Ovary (tissue), 9 donors: ENCODE data around the gene HNRNPAB. TPM values are rescaled to one million over a fixed set of nuclear protein-coding genes. Genes with fewer than 3 reads are reported as not detected.

Experiments used
- DNase-seq, 5 donors: peaks; one replicate each; pipeline ENCODE4 v3.0.0-alpha.2; 2019 to 2020
- H3K27ac ChIP-seq, 2 donors: fragments of 200-600 bp; one replicate each; pipeline versions ENCODE4 v1.5.1 to v1.8.0; 2019 to 2022
- H3K27me3 ChIP-seq: fragments of 200-600 bp; one replicate; pipeline ENCODE4 v1.8.0; 2022
- H3K36me3 ChIP-seq: fragments of 200-600 bp; sonication (generic); one replicate; pipeline ENCODE4 v1.5.1; 2019
- H3K4me1 ChIP-seq: one replicate; pipeline ENCODE4 v1.8.1; 2013; ENCODE audit warnings: mild to moderate bottlenecking, moderate library complexity; ENCODE audit not compliant: insufficient read depth
- H3K4me3 ChIP-seq: fragments of 200-600 bp; sonication (generic); one replicate; pipeline ENCODE4 v1.5.1; 2017
- H3K9me3 ChIP-seq, 2 donors: fragments of 200-600 bp in 1 of 2; sonication (generic) in 1 of 2; one replicate each; pipeline versions ENCODE4 v1.5.1 to v1.8.1; 2013 to 2019; ENCODE audit warnings: mild to moderate bottlenecking in 1 of 2, moderate library complexity in 1 of 2
- EP300 ChIP-seq: sonication (generic); formaldehyde crosslinking; IDR thresholded peaks from one replicate; pipeline ENCODE4 v1.6.1; 2017; ENCODE audit warnings: antibody characterized with exemption
- POLR2A ChIP-seq: fragments of 450-650 bp; IDR thresholded peaks from one replicate; pipeline ENCODE4 v1.6.1; 2017; ENCODE audit warnings: antibody characterized with exemption, mild to moderate bottlenecking, moderate library complexity
- WGBS, 3 donors: extraction: QIAGEN DNeasy Blood & Tissue Kit in 1 of 3; methylation state at CpG; one replicate each; pipeline versions ENCODE4 v1.1.5 to v1.1.7; 2013 to 2017; 5-methylcytosine and 5-hydroxymethylcytosine counted together
- intact Hi-C, 4 donors: fragments of 100-400 bp; cut with DNase I; formaldehyde crosslinking; loops; one replicate each; pipeline versions ENCODE4 v1.11.0 to v1.15.1; 2022 to 2023
- polyA plus RNA-seq, 2 donors: library from polyadenylated mRNA; stranded (reverse); fragments of 200-250 nt in 1 of 2; fragments of 350-450 nt in 1 of 2; fragmentation: Illumina TruSeq in 1 of 2; extraction: RNeasy Lipid Tissue Mini Kit (QIAGEN cat#74804) in 1 of 2; gene quantifications; one replicate each; pipeline ENCODE4 v1.2.3, GENCODE V29; 2013 to 2014
- total RNA-seq, 7 donors: library from RNA; depleted of rRNA in 2 of 7; stranded (reverse); fragments of >200 nt in 2 of 7; fragmentation: NEBNext Ultra II Directional in 3 of 7; extraction: Animal tissue kit (Norgen Biotek cat#: 25700) in 3 of 7; gene quantifications; one replicate each; pipeline versions ENCODE4 v1.1.0 to v1.2.4, GENCODE V29; 2016 to 2023
- TF ChIP-seq, protein P1 (sequence below), 3 donors: fragments of 450-650 bp in 2 of 3; fragments of 200-600 bp in 1 of 3; IDR thresholded peaks; one replicate each; pipeline versions ENCODE4 v1.5.1 to v1.8.0; 2016 to 2022; ENCODE audit warnings: antibody characterized with exemption in 3 of 3, mild to moderate bottlenecking in 1 of 3
- donor health status: DM: no; HTN: no; CAD: no; lungs with moderate emphysema.
- donor health status: DM: no; HTN: no; CAD: no.
- donor health status: Bipolar disorder and iron deficiency.
- donor health status: DM: yes; HTN: yes; CAD: no.
- donor health status: DM: no; HTN: no; CAD: no.
- donor health status: DM: yes; HTN: yes; CAD: no.

The HNRNPAB gene
- total and polyA plus RNA-seq, 9 donors = 42.0 to 132 (median 102) TPM

DNA sequence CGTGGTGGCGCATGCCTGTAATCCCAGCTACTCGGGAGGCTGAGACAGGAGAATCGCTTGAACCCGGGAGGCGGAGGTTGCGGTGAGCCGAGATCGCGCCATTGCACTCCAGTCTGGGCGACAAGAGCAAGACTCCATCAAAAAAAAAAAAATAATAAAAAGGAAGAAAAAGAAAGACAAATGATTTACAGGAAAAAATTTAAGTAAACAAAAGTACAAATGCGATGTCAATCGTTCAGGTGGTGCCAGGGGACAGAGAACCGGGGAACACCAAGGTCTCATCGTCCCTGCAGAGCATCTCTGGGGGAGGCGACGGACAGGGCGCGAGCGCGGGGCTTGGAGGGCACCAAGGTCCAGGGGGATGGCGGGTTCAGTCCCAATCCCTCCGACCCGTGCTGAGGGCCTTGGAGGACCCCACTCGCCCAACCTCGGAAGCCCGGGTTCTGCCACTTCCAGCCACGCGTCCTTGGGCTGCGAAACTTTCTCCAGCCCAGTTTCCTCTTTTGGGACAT is 607 bp upstream of the HNRNPAB start:
- WGBS, 3 donors = 16 to 32% (median 23%) methylated on average over 30 of the region's 30 CpGs
- intact Hi-C loops = no loop called here
- H3K9me3 ChIP-seq = no peaks in the 10 kb centered on the region
- H3K4me3 ChIP-seq = peak overlapping the region; percentile 61
- peaks cover 10% of the 10 kb centered on the region for H3K4me1 ChIP-seq
- no peak for DNase-seq
- TF ChIP-seq EP300 (no peak), POLR2A (no peak)
- TF ChIP-seq, protein P1, sequence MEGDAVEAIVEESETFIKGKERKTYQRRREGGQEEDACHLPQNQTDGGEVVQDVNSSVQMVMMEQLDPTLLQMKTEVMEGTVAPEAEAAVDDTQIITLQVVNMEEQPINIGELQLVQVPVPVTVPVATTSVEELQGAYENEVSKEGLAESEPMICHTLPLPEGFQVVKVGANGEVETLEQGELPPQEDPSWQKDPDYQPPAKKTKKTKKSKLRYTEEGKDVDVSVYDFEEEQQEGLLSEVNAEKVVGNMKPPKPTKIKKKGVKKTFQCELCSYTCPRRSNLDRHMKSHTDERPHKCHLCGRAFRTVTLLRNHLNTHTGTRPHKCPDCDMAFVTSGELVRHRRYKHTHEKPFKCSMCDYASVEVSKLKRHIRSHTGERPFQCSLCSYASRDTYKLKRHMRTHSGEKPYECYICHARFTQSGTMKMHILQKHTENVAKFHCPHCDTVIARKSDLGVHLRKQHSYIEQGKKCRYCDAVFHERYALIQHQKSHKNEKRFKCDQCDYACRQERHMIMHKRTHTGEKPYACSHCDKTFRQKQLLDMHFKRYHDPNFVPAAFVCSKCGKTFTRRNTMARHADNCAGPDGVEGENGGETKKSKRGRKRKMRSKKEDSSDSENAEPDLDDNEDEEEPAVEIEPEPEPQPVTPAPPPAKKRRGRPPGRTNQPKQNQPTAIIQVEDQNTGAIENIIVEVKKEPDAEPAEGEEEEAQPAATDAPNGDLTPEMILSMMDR (IDR thresholded peaks at IDR 0.05) = no peak
- no peaks in the 10 kb centered on the region for H3K27me3 ChIP-seq
- H3K27ac ChIP-seq = no peak overlapping the region
- H3K36me3 ChIP-seq = no peaks in the 10 kb centered on the region

DNA sequence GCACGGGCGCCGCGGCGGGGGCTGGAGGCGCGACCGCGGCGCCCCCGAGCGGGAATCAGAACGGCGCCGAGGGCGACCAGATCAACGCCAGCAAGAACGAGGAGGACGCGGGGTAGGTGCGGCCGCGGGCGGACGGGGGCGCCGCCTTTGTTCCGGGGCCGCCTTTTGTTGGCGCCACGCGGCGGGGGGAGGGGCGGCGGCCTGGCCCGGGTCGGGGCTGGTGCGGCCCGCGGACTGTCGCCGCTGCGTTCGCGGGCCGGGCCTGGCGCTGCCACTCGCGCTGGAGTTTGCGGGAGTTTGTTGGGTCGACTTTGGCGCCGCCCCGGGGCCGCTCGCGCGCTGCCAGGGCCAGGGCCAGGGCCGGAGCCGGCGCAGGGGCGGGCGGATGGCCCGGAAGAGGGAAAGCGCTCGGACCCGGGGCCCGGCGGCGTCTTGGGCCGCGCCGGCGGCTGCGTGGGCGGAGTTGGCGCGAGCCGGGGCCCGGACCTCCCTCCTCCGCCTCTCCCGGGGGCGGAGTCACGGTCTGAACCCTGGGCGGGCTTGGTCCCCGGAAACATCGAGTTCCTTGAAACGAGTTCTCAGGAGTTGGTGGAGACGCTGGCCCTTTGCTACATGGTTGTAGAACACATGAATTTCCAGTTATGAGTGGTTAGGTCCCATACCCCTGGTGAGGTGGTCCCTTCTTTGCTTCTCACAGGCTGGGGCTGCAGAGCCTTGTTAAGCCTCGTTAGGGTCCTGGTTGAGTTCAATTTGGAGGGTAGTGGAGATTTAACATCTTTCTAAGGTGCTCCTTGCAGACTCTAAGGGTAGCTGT is 809 bp downstream of the HNRNPAB start:
- H3K27me3 ChIP-seq = no peaks in the 10 kb centered on the region
- intact Hi-C loops = no loop called here
- peak overlapping the region; percentile 85 to 92 for H3K27ac ChIP-seq
- peaks cover 10% of the 10 kb centered on the region for H3K4me1 ChIP-seq
- TF ChIP-seq EP300 (no peak), POLR2A (no peak)
- peak; percentile 73 to 84 (median 75) for DNase-seq
- H3K4me3 ChIP-seq = peak overlapping the region; percentile 61
- no peaks in the 10 kb centered on the region for H3K36me3 ChIP-seq
- 1% methylated on average over 79 to 90 of the region's 90 CpGs for WGBS, 3 donors
- H3K9me3 ChIP-seq = no peaks in the 10 kb centered on the region

DNA sequence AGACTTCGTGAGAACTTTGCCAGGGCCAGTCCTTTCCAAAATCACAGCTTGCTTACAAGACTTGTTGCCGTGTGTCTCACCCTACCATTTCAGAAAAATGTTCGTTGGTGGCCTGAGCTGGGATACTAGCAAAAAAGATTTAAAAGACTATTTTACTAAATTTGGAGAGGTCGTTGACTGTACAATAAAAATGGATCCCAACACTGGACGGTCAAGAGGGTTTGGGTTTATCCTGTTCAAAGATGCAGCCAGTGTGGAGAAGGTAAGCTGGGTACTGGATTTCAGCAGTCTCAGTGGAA is 1.4 kb downstream of the HNRNPAB start:
- TF ChIP-seq, protein P1 (IDR thresholded peaks at IDR 0.05) = no peak
- TF ChIP-seq POLR2A = no peak
- no peak for TF ChIP-seq EP300
- Histone ChIP-seq H3K4me3 (peak overlapping the region; percentile 61), H3K27me3 (no peaks in the 10 kb centered on the region), H3K9me3 (no peaks in the 10 kb centered on the region), H3K4me1 (peaks cover 10% of the 10 kb centered on the region), H3K36me3 (no peaks in the 10 kb centered on the region), H3K27ac (peak overlapping the region in 1 of 2 donors; percentile 92)
- WGBS, 3 donors = 4% methylated on average over 5 of the region's 5 CpGs
- intact Hi-C loops = no loop called here
- DNase-seq = no peak

DNA sequence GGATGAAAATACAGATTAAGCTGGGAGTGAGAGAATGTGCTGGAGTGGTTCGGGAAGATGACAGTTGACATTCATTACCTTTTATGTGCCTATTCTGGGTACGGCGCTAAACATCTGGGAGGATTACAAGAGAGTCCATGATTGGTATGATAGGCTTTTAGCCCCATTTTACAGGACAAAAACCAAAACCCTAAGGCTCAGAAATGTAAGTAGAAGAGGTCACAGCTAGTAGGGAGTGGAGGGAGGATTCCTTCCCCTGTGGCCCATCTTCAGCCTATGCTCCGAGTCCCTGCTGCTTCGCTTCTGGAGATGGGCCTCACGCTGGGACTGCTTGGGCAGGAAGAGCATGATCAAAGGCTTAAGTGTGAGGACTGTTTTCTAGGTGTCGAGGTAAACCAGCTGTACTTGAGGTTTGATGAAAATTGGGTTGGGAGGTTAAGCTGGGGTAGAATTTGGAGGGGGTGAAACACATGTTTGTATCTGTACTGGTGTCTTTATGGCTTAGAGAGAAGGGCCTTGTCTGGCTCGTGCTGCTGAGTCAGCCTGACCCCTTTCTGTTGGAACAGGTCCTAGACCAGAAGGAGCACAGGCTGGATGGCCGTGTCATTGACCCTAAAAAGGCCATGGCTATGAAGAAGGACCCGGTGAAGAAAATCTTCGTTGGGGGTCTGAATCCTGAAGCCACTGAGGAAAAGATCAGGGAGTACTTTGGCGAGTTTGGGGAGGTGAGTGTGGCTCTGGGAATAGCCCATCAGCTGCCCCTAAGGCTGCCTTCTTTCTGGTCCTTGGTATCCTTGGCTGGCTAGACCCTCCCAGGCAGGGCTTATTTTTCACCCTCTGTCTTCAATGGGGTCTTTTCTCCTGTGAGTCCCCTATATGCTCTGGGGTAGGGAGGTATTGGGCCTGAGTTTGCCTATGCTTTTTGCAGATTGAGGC is 2.1 kb downstream of the HNRNPAB start:
- H3K27ac ChIP-seq = no peak overlapping the region
- H3K36me3 ChIP-seq = no peaks in the 10 kb centered on the region
- TF ChIP-seq EP300 (no peak), POLR2A (no peak)
- TF ChIP-seq, protein P1 (IDR thresholded peaks at IDR 0.05) = no peak
- peaks cover 10% of the 10 kb centered on the region for H3K4me1 ChIP-seq
- H3K4me3 ChIP-seq = no peak overlapping the region
- no peak for DNase-seq
- no peaks in the 10 kb centered on the region for H3K27me3 ChIP-seq
- 23 to 35% (median 27%) methylated on average over 12 of the region's 12 CpGs for WGBS, 3 donors
- H3K9me3 ChIP-seq = no peaks in the 10 kb centered on the region
- intact Hi-C loops = no loop called here
